Esophagus mucosa (tissue), 1 donor: ENCODE measurements around the gene SNX6. TPM values are rescaled to one million over a fixed set of nuclear protein-coding genes. Genes with fewer than 3 reads are reported as not detected.
"Not testable (repeated sequence)": the region's sequence is repeated elsewhere in the genome, so short reads cannot be mapped to it uniquely, and the experiment has no call there.

Experiments
- ATAC-seq: fragments of 200-7000 bp; cut with Tn5 transposase; one replicate; pipeline ENCODE4 v1.9.1; 2020
- total RNA-seq: library from RNA; stranded (reverse); gene quantifications from one replicate; pipeline ENCODE4 v1.2.4, GENCODE V29; 2023
- donor health status: DM: yes; HTN: yes; CAD: no.

Gene SNX6
- total RNA-seq, 1 donor from 2014 or later, result 53.0 TPM

DNA sequence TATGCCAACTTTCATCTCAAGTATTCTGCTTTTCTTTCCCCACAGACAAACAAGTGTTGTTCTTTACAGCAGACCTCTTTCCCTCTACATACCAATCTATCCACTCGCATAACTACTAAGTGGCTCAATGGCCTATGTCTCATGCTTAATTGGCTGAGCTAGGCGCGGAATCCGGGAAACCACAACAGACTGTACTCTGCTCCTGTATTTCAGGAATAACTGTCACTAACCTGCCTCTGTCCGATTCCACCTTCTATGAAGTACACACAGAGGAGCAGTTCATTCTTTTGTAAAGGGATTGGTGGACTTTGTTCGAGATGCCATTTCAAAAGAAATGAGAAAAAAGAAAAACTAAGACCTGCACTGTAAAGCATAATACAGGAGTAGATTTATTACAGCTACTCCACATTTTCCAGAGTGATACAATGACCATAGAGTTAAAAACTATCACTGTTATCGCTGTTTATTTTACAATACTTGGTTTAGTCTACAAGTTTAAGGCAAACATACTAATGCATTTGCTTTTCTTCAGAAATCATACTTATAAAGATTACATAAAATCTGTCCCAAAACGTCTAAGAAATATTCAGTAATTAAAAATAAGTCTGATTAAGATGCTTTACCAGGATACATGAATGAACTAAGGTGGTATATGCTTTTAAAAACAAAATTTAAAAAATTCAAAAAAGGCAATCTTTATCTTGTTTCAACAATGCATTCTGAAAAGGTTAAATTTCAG, 67.7 kb downstream of the SNX6 start:
- not testable (repeated sequence) for ATAC-seq

DNA sequence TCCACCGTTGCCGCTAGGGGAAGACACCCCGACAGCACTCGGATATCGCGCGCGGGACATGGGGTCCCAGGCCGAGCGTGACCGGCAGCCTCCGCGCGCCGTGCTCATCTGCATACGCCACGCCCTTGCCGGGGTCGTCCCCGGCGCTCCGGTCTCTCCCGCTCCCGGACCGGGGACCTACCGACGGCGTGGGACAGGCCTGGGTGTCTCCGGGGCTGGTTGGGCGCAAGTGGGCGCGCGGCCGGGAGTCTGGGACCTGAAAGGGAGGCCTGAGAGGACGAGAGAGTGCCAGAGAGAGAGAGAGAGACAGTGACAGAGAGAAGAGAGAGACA, 73.5 kb downstream of the SNX6 start:
- ATAC-seq, result peak; percentile 80

DNA sequence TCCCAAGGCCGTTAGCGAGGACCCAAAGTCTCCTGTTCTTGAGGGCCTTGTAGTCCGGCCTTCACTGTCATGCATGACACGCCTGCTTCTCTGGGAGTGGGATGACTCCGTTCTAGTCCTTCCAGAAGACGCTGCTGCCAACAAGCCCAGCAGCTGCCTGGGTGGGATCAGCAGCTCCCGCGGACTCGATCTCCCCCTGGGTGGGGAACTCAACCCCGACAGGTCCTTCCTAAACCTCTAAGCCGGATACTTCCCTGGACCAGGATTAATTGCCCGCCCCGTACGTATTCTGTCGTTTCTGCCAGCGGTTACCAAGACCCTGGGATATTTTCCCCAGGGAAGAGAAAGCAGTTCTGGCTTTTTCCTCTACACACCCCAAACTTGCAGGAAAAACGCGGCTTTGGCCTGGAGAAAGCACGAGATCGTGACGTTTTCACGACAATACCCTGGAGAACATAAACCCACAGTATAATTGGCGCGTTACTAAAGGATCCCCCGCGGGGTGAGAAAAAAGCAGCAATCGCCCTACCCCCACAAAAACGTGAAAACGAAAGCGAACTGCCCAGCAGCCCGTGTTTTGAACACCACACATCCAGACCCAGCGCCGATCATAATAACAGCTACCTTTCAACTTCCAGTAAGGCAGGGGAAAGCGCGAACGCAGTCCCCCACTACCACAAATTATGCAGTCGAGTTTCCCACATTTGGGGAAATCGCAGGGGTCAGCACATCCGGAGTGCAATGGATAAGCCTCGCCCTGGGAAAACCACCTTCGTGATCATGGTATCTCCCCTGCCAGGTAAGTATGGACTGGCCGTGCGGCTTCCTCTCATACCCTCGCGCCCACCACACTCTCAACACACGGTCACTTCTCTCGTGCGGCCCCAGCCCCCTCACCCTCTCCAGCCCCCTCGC, 74.1 kb downstream of the SNX6 start:
- ATAC-seq, result peak; percentile 86

GRCh38 chr14:34554540-34555250, 75.3 kb downstream of the SNX6 start:
- ATAC-seq, result no peak

DNA sequence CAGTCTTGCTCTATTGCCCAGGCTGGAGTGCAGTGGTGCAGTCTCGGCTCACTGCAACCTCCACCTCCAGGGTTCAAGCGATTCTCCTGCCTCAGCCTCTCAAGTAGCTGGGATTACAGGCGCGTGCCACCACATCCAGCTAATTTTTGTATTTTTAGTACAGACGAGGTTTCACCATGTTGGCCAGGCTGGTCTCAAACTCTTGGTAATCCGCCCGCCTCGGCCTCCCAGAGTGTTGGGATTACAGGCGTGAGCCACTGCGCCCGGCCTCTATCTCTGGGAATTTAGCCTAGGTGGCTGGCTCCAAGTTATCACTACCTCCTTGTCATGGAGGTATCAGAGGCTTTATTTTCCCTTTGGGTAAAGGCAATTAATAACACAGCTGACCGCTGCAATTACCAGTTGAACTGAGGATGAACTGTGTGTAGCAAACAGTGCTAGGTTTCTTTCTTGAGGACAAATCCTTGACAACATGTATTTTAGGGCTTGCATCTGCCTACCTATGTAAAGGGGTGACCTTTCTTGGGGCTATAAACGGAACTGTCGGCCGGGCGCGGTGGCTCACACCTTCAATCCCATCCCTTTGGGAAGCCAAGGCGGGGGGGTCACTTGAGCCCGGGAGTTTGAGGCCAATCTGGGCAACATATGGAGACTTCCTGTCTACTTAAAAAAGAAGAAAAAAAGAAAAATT, 80.5 kb downstream of the SNX6 start:
- not testable (repeated sequence) for ATAC-seq

DNA sequence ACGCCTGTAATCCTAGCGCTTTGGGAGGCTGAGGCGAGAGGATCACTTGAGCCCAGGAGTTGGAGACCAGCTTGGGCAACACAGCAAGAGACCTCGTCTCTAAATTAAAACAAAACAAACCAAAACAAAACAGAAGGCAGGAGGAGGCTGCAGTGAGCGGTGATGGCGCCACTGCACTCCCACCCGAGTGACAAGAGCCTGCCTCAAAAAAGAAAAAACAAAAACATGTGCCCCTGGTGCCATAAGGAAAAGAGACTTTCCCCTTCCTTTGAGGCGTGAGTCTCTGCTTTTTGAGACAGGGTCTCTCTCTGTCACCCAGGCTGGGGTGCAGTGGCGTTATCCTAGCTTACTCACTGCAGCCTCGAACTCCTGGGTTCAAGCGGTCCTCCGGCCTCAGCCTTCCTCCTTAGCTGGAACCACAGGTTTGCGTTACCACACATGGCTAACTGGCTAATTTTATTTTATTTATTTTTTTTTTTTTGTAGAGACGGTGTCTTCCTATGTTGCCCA, 81.4 kb downstream of the SNX6 start:
- no peak for ATAC-seq

GRCh38 chr14:34547136-34547520, 82.8 kb downstream of the SNX6 start:
- ATAC-seq, result not testable (repeated sequence)

DNA sequence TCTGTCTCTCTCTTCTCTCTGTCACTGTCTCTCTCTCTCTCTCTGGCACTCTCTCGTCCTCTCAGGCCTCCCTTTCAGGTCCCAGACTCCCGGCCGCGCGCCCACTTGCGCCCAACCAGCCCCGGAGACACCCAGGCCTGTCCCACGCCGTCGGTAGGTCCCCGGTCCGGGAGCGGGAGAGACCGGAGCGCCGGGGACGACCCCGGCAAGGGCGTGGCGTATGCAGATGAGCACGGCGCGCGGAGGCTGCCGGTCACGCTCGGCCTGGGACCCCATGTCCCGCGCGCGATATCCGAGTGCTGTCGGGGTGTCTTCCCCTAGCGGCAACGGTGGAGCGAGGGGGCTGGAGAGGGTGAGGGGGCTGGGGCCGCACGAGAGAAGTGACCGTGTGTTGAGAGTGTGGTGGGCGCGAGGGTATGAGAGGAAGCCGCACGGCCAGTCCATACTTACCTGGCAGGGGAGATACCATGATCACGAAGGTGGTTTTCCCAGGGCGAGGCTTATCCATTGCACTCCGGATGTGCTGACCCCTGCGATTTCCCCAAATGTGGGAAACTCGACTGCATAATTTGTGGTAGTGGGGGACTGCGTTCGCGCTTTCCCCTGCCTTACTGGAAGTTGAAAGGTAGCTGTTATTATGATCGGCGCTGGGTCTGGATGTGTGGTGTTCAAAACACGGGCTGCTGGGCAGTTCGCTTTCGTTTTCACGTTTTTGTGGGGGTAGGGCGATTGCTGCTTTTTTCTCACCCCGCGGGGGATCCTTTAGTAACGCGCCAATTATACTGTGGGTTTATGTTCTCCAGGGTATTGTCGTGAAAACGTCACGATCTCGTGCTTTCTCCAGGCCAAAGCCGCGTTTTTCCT, 83.4 kb downstream of the SNX6 start:
- ATAC-seq, result peak; percentile 86

DNA sequence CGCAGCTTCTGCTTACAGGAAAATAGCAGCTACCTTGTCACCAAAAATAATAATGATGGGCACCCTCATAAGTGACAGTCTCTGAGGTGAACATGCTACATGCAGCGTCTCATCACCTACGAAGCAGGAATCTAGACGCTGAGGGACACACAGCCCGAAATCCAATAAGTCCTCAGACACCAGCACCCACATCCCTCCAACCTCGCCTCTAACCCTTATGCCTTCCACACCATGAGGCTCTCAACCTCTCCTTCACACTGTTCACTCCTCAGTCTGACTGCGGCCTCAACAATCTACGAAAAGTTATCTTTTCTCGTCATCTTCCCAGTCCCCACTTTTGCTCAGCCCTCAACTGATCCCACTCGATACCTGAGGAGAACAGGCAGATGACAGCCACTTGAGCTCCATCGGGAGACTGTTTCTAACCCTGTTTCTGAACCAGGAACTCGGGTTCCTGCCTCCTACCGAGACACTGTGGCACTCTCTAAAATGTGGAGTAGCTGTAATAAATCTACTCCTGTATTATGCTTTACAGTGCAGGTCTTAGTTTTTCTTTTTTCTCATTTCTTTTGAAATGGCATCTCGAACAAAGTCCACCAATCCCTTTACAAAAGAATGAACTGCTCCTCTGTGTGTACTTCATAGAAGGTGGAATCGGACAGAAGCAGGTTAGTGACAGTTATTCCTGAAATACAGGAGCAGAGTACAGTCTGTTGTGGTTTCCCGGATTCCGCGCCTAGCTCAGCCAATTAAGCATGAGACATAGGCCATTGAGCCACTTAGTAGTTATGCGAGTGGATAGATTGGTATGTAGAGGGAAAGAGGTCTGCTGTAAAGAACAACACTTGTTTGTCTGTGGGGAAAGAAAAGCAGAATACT, 89.5 kb downstream of the SNX6 start:
- not testable (repeated sequence) for ATAC-seq

DNA sequence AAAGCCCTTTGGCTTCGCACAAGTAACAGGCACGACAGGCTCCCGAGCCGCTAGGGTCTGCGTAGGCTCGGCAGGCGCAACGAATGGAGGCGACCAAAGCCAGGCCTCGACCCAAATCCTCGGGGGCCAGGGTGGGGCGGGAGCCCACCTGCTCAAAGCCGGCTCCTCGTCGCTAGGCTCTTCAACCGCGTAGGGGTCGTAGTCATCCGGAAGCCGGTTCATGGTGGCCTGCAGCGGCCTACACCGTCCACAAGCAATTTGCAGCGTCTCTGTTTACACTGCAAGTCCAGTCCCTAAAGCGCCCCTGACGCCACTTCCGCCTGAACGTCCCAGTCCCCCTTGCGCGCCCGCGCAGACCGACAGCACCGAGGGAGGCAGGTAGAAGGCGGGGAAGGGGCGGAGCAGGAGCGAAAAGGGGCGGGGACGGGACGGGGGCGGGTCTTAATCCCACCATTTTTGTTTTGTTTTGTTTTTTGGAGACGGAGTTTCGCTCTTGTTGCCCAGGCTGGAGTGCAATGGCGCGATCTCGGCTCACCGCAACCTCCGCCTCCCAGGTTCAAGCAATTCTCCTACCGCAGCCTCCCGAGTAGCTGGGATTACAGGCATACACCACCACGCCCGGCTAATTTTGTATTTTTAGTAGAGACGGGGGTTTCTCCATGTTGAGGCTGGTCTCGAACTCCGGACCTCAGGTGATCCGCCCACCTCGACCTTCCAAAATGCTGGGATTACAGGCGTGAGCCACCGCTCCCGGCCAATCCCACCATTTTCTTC, 90.4 kb downstream of the SNX6 start, which contains the start of gene EAPP:
Gene EAPP (minus strand): TSS at position 295 of the 774 bp plus-strand sequence. CDS start 73 bp downstream, at position 222.
- peak; percentile 99 for ATAC-seq

DNA sequence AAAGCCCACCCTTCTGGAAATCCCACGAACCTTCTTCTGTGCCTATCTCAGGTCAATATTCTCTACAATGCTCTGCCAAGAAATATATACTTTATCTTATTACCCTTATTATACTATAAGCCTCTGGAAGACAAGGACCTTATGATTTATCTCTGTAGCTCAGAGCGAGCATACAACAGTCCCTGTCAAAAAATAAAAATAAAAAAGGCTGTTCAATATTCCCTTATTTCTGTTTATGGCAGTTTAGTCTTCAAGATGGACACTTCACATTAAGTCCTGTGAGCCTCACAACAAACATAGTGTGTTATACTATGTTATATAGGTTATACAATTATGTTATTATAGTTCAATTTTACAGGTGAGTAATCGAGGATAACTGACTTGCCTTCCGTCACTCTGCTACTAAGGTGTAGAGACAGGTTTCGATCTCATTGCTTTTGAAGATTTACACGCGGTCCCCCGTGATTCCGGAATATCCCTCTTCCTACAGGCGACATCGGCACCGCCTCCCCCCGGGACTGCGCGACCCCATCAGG, 91.0 kb downstream of the SNX6 start:
- peak; percentile 10 for ATAC-seq

DNA sequence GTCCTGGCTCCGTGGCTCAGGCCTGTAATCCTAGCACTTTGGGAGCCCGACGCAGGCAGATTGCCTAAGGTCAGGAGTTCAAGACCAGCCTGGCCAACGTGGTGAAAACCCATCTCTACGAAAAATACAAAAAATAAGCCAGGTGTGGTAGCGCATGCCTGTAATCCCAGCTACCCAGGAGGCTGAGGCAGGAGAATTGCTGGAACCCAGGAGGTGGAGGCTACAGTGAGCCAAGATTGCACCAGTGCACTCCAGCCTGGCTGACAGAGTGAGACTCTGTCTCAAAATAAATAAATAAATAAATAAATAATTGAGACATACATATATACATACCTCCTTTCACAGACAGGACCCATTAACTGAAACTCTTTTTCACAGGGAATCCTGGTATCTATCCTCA, 91.9 kb downstream of the SNX6 start:
- not testable (repeated sequence) for ATAC-seq

DNA sequence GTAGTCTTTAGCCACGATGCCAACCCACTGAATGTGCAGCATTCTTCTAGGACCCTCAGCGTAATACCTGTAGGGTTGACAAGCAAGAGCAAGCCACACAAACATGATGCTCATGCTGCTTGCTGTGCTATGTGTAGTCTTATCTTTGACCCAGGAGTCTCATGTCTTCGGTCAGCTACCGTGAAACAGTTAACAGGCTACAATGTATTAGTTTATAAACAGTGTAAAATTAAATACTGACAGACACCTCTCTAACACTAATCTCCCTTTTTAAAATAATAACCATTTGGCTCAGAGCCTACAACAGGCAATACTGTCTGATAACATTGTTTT, 92.3 kb downstream of the SNX6 start:
- no peak for ATAC-seq

DNA sequence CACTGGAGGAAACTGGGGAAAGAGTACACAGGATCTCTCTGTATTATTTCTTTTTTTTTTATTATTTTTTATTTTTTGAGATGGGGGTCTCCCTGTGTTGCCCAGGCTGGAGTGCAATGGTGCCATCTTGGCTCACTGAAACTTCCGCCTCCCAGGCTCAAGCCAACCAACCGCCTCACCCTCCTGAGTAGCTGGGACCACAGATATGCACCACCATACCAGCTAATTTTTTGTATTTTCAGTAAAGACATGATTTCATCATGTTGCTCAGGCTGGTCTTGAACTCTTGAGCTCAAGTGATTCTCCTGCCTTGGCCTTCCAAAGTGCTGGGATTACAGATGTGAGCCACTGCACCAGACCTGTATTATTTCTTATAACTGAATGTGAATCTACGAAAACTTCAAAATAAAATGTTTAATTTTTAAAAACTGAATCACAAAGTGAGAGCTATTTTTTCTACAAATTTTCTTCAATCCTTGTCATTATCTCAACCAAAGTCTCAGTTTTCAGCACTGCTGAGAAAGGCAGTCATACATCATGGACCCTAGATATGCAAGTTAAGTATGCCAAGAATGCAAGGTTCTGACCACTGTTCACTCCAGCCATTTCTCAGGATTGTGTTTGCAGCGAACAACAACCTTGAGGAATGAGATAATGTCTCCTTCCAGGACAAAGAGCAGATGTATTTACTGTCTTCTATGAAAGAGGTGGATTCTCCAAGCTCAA, 92.8 kb downstream of the SNX6 start:
- ATAC-seq, result no peak

DNA sequence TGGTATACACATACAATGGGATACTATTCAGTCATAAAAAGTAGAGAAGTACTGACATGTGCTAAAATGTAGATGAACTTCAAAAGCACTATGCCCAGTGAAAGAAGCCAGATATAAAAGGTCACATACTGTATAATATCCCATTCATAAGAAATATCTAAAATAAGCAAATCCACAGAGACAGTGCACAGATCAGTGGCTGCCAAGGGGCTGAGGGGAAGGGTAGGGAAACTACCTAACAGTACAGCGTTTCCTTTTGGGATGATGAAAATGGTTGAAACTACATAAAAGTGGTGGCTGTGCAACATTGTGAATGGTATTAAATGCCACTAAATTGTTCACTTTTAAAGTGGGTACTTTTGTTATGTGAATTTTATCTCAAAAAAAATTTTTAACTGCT, 102.4 kb downstream of the SNX6 start:
- no peak for ATAC-seq

- ATAC-seq, result not testable (repeated sequence)
These were observed 105.7 kb downstream of the SNX6 start for GRCh38 chr14:34524216-34524615.

- ATAC-seq, result no peak
These were observed 107.5 kb downstream of the SNX6 start for GRCh38 chr14:34522496-34522895.

GRCh38 chr14:34521071-34521470, 108.9 kb downstream of the SNX6 start:
- not testable (repeated sequence) for ATAC-seq
